NCI-H69 (cell line): Measurements from ENCODE around the gene THADA.
A peak's percentile ranks its signal among the peaks of the same experiment; 100 is the strongest.

Experiments
- DNase-seq: peaks from one replicate; lab custom pipeline; 2025; lab: John Stamatoyannopoulos, UW

THADA gene

GRCh38 chr2:43438858-43439655 lies 156.8 kb downstream of the THADA start:
- no peak for DNase-seq

GRCh38 chr2:43438342-43438741 lies 157.5 kb downstream of the THADA start:
- no peak for DNase-seq

GRCh38 chr2:43437363-43437762 lies 158.5 kb downstream of the THADA start:
- DNase-seq = peak; percentile 17

GRCh38 chr2:43436431-43436830 lies 159.4 kb downstream of the THADA start:
- DNase-seq = no peak

- peak; percentile 51 for DNase-seq
Measured at GRCh38 chr2:43435746-43436145, 160.1 kb downstream of the THADA start.

- DNase-seq = no peak
Measured at GRCh38 chr2:43430489-43430888, 165.3 kb downstream of the THADA start.

GRCh38 chr2:43429369-43429768 lies 166.5 kb downstream of the THADA start:
- no peak for DNase-seq

- no peak for DNase-seq
Measured at GRCh38 chr2:43427032-43427424, 168.8 kb downstream of the THADA start.

GRCh38 chr2:43426305-43427031 lies 169.4 kb downstream of the THADA start:
- no peak for DNase-seq

- DNase-seq = no peak
Measured at GRCh38 chr2:43425659-43426058, 170.2 kb downstream of the THADA start.

- DNase-seq = no peak
Measured at GRCh38 chr2:43424262-43425207, 171.3 kb downstream of the THADA start.

- no peak for DNase-seq
Measured at GRCh38 chr2:43423941-43424261, 171.9 kb downstream of the THADA start.

GRCh38 chr2:43421194-43421593 lies 174.6 kb downstream of the THADA start:
- no peak for DNase-seq

- no peak for DNase-seq
Measured at GRCh38 chr2:43420389-43420801, 175.4 kb downstream of the THADA start.

- DNase-seq = no peak
Measured at GRCh38 chr2:43419876-43420275, 176.0 kb downstream of the THADA start.

- no peak for DNase-seq
Measured at GRCh38 chr2:43419243-43419642, 176.6 kb downstream of the THADA start.

GRCh38 chr2:43418680-43419079 lies 177.2 kb downstream of the THADA start:
- DNase-seq = no peak

GRCh38 chr2:43417300-43417699 lies 178.5 kb downstream of the THADA start:
- no peak for DNase-seq

GRCh38 chr2:43415592-43415991 lies 180.2 kb downstream of the THADA start:
- no peak for DNase-seq

- DNase-seq = no peak
Measured at GRCh38 chr2:43414586-43415135, 181.2 kb downstream of the THADA start.

GRCh38 chr2:43414033-43414432 lies 181.8 kb downstream of the THADA start:
- DNase-seq = no peak

- no peak for DNase-seq
Measured at GRCh38 chr2:43412114-43412753, 183.6 kb downstream of the THADA start.
